Measurements from ENCODE around the gene FAM53B.

Gene FAM53B

DNA sequence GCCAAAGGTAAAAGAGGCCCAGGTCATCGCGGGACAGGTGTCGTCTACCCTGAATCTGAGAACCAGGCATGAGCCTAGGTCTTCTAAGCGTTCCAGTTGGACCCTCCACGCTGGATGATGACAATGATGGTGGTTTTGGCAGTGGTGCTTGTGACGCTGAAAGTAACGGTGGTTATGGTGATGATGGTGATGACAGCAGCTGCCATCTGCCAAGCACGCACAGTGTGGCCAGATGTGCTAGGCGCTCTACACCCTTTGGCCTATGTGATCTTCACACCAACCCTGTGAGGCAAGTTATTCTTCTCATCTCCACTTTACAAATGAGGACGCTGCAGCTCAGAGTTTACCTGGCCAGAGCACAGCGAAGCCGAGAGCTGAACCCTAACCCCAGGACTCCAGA is 93.9 kb downstream of the FAM53B start:
- Histone ChIP-seq H3K27ac (ENCODE audit: low read depth, low read length) (no peak overlapping the region), H3K9me3 (ENCODE audit: control insufficient read depth in 1 of 2, low read length in 2 of 2) (no peaks in the 10 kb centered on the region), H3K4me1 (ENCODE audit: control insufficient read depth in 1 of 2, insufficient read depth in 2 of 2, low read length in 2 of 2) (peaks cover 82 to 84% of the 10 kb centered on the region in 2 donors), H3K9ac (ENCODE audit: low read depth in 1 of 2, low read length in 2 of 2) (peak overlapping the region in 1 of 2 donors; percentile 9), H3K4me3 (ENCODE audit: low read depth in 1 of 2, low read length in 2 of 2) (no peak overlapping the region), H3K36me3 (ENCODE audit: control insufficient read depth in 1 of 2, insufficient read depth in 2 of 2, low read length in 2 of 2) (peaks cover 0 to 14% of the 10 kb centered on the region in 2 donors), H3K27me3 (ENCODE audit: control insufficient read depth in 1 of 2, insufficient read depth in 2 of 2, low read length in 2 of 2) (no peaks in the 10 kb centered on the region)

DNA sequence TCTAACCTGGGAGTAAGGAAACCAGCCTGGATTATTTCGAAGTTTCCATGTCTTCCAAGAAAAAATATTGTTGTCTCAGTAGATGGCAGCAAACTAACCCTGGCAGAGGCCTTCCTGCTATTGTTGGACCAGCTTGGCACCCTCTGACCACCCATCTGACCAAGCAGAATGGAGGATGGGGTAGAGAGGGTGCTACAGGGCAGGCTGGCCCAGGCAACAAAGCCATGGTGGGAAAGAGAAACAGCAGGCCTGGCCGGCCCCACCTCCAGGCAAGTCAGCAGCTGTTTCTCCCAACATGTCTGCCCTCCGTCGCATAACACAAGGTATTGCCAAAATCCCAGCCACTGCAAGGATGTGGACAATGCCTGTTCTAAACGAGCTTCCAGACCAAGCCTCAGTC is 95.0 kb downstream of the FAM53B start:
- H3K4me1 ChIP-seq (ENCODE audit: control insufficient read depth in 1 of 2, insufficient read depth in 2 of 2, low read length in 2 of 2), result peaks cover 74 to 77% of the 10 kb centered on the region in 2 donors
- peak overlapping the region in 1 of 2 donors; percentile 12 for H3K9ac ChIP-seq (ENCODE audit: low read depth in 1 of 2, low read length in 2 of 2)
- peak overlapping the region; percentile 40 for H3K27ac ChIP-seq (ENCODE audit: low read depth, low read length)
- peaks cover 0 to 10% of the 10 kb centered on the region in 2 donors for H3K36me3 ChIP-seq (ENCODE audit: control insufficient read depth in 1 of 2, insufficient read depth in 2 of 2, low read length in 2 of 2)
- H3K9me3 ChIP-seq (ENCODE audit: control insufficient read depth in 1 of 2, low read length in 2 of 2), result no peaks in the 10 kb centered on the region
- no peak overlapping the region for H3K4me3 ChIP-seq (ENCODE audit: low read depth in 1 of 2, low read length in 2 of 2)
- no peaks in the 10 kb centered on the region for H3K27me3 ChIP-seq (ENCODE audit: control insufficient read depth in 1 of 2, insufficient read depth in 2 of 2, low read length in 2 of 2)

- Histone ChIP-seq H3K4me1 (ENCODE audit: control insufficient read depth in 1 of 2, insufficient read depth in 2 of 2, low read length in 2 of 2) (peaks cover 73 to 77% of the 10 kb centered on the region in 2 donors), H3K27me3 (ENCODE audit: control insufficient read depth in 1 of 2, insufficient read depth in 2 of 2, low read length in 2 of 2) (no peaks in the 10 kb centered on the region), H3K9me3 (ENCODE audit: control insufficient read depth in 1 of 2, low read length in 2 of 2) (no peaks in the 10 kb centered on the region), H3K27ac (ENCODE audit: low read depth, low read length) (peak overlapping the region; percentile 40), H3K9ac (ENCODE audit: low read depth in 1 of 2, low read length in 2 of 2) (peak overlapping the region in 1 of 2 donors; percentile 12), H3K4me3 (ENCODE audit: low read depth in 1 of 2, low read length in 2 of 2) (no peak overlapping the region), H3K36me3 (ENCODE audit: control insufficient read depth in 1 of 2, insufficient read depth in 2 of 2, low read length in 2 of 2) (peaks cover 0 to 10% of the 10 kb centered on the region in 2 donors)
Measured at GRCh38 chr10:124648738-124649137, 95.4 kb downstream of the FAM53B start.

DNA sequence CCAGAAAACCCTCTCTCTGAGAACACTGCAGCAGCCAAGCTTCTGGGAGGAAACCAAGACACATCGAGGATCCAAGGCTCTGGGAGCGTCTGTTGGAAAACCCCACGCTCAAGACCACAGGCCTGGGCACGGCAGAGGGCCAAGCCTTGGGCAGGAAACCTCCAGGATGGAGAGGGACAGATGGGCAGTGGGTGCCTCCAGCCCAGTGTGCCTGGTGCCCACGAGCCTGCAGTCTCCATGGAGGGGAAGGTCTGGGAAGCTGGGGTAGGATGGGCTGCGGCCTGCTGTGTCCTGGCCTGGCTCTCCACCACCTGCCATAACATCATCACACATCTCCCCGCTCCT is 96.1 kb downstream of the FAM53B start:
- Histone ChIP-seq H3K4me1 (ENCODE audit: control insufficient read depth in 1 of 2, insufficient read depth in 2 of 2, low read length in 2 of 2) (peaks cover 71 to 73% of the 10 kb centered on the region in 2 donors), H3K4me3 (ENCODE audit: low read depth in 1 of 2, low read length in 2 of 2) (peak overlapping the region; percentile 2), H3K9me3 (ENCODE audit: control insufficient read depth in 1 of 2, low read length in 2 of 2) (no peaks in the 10 kb centered on the region), H3K27me3 (ENCODE audit: control insufficient read depth in 1 of 2, insufficient read depth in 2 of 2, low read length in 2 of 2) (no peaks in the 10 kb centered on the region), H3K36me3 (ENCODE audit: control insufficient read depth in 1 of 2, insufficient read depth in 2 of 2, low read length in 2 of 2) (peaks cover 0 to 4% of the 10 kb centered on the region in 2 donors), H3K27ac (ENCODE audit: low read depth, low read length) (peak overlapping the region; percentile 53), H3K9ac (ENCODE audit: low read depth in 1 of 2, low read length in 2 of 2) (peak overlapping the region; percentile 12 to 44)

GRCh38 chr10:124647421-124648130 is 96.6 kb downstream of the FAM53B start:
- H3K27ac ChIP-seq (ENCODE audit: low read depth, low read length), result peak overlapping the region; percentile 53
- peaks cover 0 to 3% of the 10 kb centered on the region in 2 donors for H3K36me3 ChIP-seq (ENCODE audit: control insufficient read depth in 1 of 2, insufficient read depth in 2 of 2, low read length in 2 of 2)
- H3K9me3 ChIP-seq (ENCODE audit: control insufficient read depth in 1 of 2, low read length in 2 of 2), result no peaks in the 10 kb centered on the region
- H3K4me3 ChIP-seq (ENCODE audit: low read depth in 1 of 2, low read length in 2 of 2), result peak overlapping the region; percentile 4 to 17
- no peaks in the 10 kb centered on the region for H3K27me3 ChIP-seq (ENCODE audit: control insufficient read depth in 1 of 2, insufficient read depth in 2 of 2, low read length in 2 of 2)
- H3K9ac ChIP-seq (ENCODE audit: low read depth in 1 of 2, low read length in 2 of 2), result peak overlapping the region in 1 of 2 donors; percentile 44
- H3K4me1 ChIP-seq (ENCODE audit: control insufficient read depth in 1 of 2, insufficient read depth in 2 of 2, low read length in 2 of 2), result peaks cover 68 to 73% of the 10 kb centered on the region in 2 donors

- Histone ChIP-seq H3K36me3 (ENCODE audit: control insufficient read depth in 1 of 2, insufficient read depth in 2 of 2, low read length in 2 of 2) (peaks cover 0 to 11% of the 10 kb centered on the region in 2 donors), H3K27me3 (ENCODE audit: control insufficient read depth in 1 of 2, insufficient read depth in 2 of 2, low read length in 2 of 2) (no peaks in the 10 kb centered on the region), H3K9ac (ENCODE audit: low read depth in 1 of 2, low read length in 2 of 2) (peak overlapping the region in 1 of 2 donors; percentile 12), H3K9me3 (ENCODE audit: control insufficient read depth in 1 of 2, low read length in 2 of 2) (no peaks in the 10 kb centered on the region), H3K27ac (ENCODE audit: low read depth, low read length) (peak overlapping the region; percentile 22), H3K4me1 (ENCODE audit: control insufficient read depth in 1 of 2, insufficient read depth in 2 of 2, low read length in 2 of 2) (peaks cover 65 to 73% of the 10 kb centered on the region in 2 donors), H3K4me3 (ENCODE audit: low read depth in 1 of 2, low read length in 2 of 2) (peak overlapping the region; percentile 7 to 19)
Measured at GRCh38 chr10:124646483-124647352, 97.5 kb downstream of the FAM53B start.

DNA sequence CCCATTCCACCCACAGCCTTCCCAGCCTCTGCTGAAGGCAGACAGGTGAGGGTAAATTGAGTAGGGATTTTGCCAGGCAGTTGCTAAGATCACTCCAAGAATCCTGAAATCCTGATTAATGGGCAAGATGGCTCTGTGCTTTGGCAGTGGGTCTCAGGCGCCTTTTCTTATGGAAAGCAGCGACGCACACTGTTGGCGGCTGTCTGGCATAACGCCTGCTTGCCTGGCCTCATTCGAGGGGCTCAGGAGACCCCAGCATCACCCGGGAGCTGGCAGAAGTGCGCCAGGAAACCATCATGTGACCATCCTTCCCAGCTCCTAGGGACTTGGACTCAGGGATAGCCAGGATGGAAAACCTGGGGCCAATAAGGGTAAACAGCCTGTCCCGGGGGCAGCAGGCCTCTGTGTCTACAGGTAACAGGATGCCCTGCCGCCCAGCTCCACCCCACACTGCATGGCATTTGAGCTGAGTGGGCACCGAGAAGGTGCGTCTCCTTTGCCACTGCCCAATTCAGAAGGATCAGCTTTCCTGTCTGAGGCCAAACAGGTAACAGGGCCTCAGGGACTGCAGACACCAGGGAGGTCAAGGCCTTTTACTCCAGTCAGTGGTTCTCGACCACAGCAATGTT is 98.6 kb downstream of the FAM53B start:
- Histone ChIP-seq H3K27me3 (ENCODE audit: control insufficient read depth in 1 of 2, insufficient read depth in 2 of 2, low read length in 2 of 2) (no peaks in the 10 kb centered on the region), H3K27ac (ENCODE audit: low read depth, low read length) (no peak overlapping the region), H3K4me1 (ENCODE audit: control insufficient read depth in 1 of 2, insufficient read depth in 2 of 2, low read length in 2 of 2) (peaks cover 65 to 70% of the 10 kb centered on the region in 2 donors), H3K9me3 (ENCODE audit: control insufficient read depth in 1 of 2, low read length in 2 of 2) (no peaks in the 10 kb centered on the region), H3K9ac (ENCODE audit: low read depth in 1 of 2, low read length in 2 of 2) (no peak overlapping the region), H3K36me3 (ENCODE audit: control insufficient read depth in 1 of 2, insufficient read depth in 2 of 2, low read length in 2 of 2) (peaks cover 0 to 12% of the 10 kb centered on the region in 2 donors), H3K4me3 (ENCODE audit: low read depth in 1 of 2, low read length in 2 of 2) (no peak overlapping the region)

GRCh38 chr10:124644771-124645415 is 99.3 kb downstream of the FAM53B start:
- peaks cover 0 to 12% of the 10 kb centered on the region in 2 donors for H3K36me3 ChIP-seq (ENCODE audit: control insufficient read depth in 1 of 2, insufficient read depth in 2 of 2, low read length in 2 of 2)
- H3K4me1 ChIP-seq (ENCODE audit: control insufficient read depth in 1 of 2, insufficient read depth in 2 of 2, low read length in 2 of 2), result peaks cover 65 to 66% of the 10 kb centered on the region in 2 donors
- H3K4me3 ChIP-seq (ENCODE audit: low read depth in 1 of 2, low read length in 2 of 2), result no peak overlapping the region
- no peak overlapping the region for H3K27ac ChIP-seq (ENCODE audit: low read depth, low read length)
- no peaks in the 10 kb centered on the region for H3K27me3 ChIP-seq (ENCODE audit: control insufficient read depth in 1 of 2, insufficient read depth in 2 of 2, low read length in 2 of 2)
- no peak overlapping the region for H3K9ac ChIP-seq (ENCODE audit: low read depth in 1 of 2, low read length in 2 of 2)
- no peaks in the 10 kb centered on the region for H3K9me3 ChIP-seq (ENCODE audit: control insufficient read depth in 1 of 2, low read length in 2 of 2)

DNA sequence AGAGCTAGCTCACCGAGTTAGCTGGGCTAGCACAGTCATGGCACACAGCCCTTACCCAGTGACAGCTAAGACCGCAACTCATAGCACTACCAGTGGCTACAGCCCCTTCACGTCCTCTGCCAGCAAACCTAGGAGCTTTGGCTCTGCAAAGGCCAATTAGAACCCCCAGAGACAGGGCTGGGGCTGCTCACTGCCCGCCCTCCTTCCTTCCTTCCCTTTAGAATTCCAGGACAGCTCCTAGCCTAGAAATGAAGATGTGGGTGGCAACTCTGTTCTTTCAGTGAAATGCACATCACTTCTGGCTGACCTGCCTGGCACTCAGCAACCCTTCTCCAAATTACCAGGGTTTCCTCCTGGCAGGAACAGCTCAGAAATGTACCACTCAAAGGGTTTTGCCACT is 99.9 kb downstream of the FAM53B start:
- Histone ChIP-seq H3K4me1 (ENCODE audit: control insufficient read depth in 1 of 2, insufficient read depth in 2 of 2, low read length in 2 of 2) (peaks cover 59 to 61% of the 10 kb centered on the region in 2 donors), H3K27ac (ENCODE audit: low read depth, low read length) (no peak overlapping the region), H3K9ac (ENCODE audit: low read depth in 1 of 2, low read length in 2 of 2) (no peak overlapping the region)

More for the DNA sequence above, 99.9 kb downstream of the FAM53B start:
- Histone ChIP-seq H3K9me3 (ENCODE audit: control insufficient read depth in 1 of 2, low read length in 2 of 2) (no peaks in the 10 kb centered on the region), H3K4me3 (ENCODE audit: low read depth in 1 of 2, low read length in 2 of 2) (no peak overlapping the region), H3K36me3 (ENCODE audit: control insufficient read depth in 1 of 2, insufficient read depth in 2 of 2, low read length in 2 of 2) (peaks cover 0 to 12% of the 10 kb centered on the region in 2 donors), H3K27me3 (ENCODE audit: control insufficient read depth in 1 of 2, insufficient read depth in 2 of 2, low read length in 2 of 2) (no peaks in the 10 kb centered on the region)
